NCI-H1417 treated with DMSO at 0.1 percent for 48 hours (cell line): ENCODE measurements around the gene CUEDC2.
"Not testable (repeated sequence)": the region's sequence is repeated elsewhere in the genome, so short reads cannot be mapped to it uniquely, and the experiment has no call there.

Experiments used
- DNase-seq: peaks from one replicate; lab custom pipeline; 2025; lab: John Stamatoyannopoulos, UW

The CUEDC2 gene

DNA sequence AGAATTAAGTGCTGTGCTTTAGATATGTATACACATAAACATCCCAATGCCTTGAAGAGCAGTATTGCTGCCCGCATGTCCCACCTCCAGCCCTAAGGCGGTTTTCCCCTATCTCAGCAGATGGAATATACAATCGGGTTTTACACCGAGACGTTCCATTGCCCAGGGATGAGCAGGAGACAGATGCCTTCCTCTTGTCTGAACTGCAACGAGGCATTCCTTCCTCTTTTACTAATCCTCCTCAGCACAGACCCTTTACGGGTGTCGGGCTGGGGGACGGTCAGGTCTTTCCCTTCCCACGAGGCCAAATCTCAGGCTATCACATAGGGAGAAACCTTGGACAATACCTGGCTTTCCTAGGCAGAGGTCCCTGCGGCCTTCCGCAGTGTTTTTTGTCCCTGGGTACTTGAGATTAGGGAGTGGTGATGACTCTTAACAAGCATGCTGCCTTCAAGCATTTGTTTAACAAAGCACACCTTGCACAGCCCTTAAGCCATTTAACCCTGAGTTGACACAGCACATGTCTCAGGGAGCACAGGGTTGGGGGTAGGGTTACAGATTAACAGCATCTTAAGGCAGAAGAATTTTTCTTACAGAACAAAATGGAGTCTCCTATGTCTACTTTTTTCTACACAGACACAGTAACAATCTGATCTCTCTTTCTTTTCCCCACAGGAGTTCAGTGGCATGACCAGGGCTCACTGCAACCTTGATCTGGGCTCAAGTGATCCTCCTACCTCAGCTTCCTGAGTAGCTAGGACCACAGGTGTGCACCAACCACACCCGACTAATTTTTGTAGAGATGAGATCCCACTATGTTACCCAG, 22.5 kb upstream of the CUEDC2 start:
- DNase-seq = not testable (repeated sequence)

DNA sequence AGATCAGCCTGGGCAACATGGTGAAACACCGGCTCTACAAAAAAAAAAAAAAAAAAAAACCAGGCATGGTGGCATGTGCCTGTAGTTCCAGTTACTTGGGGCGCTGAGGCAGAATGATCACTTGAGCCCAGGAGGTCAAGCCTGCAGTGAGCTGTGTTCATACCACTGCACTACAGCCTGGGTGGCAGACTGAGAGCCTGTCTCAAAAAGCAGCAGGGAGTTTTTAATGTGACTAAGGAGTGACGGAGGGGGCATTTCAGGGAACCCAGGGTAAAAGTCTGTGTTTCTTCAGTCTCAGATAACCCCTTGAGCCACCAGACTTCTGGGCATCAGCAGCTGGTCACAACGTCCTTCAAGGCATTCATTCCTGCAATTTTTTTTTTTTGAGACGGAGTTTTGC, 21.1 kb upstream of the CUEDC2 start:
- DNase-seq = no peak

DNA sequence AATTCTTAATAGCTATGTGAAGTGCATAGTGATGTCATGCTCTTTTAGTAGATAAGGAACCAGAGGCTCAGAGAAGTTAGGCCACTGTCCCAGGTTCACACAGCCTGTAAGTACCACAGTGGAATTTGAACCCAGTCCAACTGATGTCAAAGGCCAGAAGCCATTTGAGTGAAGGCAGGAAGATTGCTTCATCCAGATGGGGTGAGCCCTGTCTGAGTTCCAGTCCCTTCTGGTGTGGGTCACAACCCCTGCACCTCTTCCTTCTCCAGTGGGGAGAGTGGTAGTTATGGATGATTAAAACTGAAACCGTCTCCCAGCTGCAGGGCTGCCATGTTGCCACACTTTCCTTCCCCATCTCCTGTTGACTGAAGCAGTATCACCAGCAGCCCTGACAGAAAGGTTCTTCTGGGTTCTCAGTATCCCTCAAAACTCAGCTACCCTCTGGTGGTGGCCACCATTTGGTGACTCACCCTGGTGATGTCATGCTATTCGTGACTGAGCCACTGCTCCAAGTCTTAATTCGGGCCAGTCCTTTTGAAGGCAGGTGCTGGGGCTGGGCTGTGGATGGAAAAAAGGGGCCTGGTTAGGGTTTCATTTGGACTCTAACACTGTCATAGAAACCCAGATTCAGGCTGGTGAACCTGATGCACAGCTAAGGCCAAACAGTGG, 20.4 kb upstream of the CUEDC2 start:
- DNase-seq = no peak

DNA sequence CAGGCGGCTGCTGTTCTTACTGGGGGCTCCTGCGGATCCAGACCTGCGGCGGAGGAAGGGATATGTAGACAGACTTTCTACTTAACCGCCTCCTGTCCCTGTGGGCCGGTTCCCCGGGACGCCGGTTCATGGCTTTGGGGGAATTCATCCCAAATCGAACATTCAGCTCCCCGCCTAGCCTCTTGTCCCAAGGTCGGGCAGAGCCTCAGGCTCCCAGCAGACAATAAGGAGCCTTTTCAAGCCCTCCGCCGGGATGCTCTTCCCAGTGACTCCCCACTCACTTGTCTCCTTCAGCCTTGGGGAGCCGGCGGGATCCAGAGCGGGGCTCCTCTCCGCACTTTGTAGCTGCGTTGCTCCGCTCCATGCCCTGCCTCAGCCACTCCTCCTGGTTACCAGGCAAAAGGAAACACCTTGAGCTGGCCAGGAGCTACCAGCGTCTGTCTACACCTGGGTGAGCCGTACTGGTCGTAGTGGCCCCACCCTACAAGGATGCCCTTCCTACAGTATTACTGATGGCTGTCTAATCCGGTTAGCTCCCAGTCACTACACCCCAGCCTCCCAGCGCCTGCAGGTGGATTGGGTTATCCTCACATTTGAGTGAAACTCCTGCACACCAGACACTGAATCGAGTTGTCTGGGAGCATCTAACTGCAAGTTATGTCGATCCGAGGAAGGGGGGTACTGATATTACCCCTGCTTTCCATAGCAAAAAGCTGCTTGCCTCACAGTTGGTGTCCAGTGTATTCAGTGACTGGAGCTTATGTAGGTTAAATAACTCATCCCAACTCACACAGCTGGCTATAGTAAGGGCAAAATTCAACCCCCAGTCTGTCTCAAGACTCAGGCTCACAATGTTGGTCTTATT, 19.0 kb upstream of the CUEDC2 start, which contains the start of gene C10orf95:
Gene C10orf95 (minus strand): TSS at position 439 of the 865 bp plus-strand sequence. CDS start 450 bp downstream, outside the sequence.
- no peak for DNase-seq

DNA sequence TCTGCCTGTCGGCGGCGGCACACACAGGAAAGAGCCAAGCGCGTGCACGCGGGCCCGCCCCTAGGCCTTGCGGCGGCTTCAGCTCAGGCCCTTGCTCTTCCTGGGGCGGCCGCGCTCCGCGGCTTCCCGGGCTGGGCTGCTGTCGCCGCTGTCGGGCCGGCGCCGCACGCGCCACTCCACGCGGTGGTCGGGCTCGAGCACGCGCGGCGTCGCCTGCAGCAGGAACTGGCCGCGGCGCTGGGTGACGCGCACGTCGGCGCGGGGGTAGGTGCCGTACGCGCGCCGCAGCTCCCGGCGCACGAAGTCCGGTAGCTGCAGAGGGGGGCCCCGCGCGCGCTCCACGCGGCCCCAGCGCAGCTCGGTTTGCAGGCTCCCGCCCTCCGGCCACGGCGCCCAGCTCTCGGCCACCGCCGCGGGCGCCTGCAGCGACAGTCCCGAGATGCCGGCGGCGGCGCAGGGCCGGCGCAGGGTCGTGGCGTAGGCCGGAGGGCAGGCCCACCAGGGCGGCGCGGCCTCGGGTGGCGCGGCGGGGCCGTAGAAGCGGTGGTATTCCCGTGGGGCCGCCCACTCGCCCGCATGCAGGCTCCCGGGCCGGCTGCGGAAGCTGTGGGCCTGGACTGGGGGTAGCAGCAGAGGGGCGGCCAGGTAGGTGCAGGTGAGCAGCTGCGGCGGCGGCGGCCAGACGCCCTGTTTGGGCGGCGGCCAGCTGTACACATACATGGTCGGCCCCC, 18.2 kb upstream of the CUEDC2 start:
- peak; percentile 6 for DNase-seq

DNA sequence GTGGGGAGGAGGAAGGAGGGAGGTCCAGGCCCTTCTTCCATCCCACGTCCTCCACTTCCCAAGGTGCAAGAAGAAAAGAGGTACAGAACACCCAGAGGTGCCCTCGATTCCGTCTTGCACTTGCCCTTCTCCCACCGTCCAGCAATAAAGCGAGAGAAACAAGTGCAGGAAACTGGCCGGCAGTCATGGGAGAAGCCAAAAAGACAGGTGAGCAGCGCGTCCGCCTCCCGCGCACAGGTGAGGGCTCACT, 17.7 kb upstream of the CUEDC2 start:
- DNase-seq = no peak

DNA sequence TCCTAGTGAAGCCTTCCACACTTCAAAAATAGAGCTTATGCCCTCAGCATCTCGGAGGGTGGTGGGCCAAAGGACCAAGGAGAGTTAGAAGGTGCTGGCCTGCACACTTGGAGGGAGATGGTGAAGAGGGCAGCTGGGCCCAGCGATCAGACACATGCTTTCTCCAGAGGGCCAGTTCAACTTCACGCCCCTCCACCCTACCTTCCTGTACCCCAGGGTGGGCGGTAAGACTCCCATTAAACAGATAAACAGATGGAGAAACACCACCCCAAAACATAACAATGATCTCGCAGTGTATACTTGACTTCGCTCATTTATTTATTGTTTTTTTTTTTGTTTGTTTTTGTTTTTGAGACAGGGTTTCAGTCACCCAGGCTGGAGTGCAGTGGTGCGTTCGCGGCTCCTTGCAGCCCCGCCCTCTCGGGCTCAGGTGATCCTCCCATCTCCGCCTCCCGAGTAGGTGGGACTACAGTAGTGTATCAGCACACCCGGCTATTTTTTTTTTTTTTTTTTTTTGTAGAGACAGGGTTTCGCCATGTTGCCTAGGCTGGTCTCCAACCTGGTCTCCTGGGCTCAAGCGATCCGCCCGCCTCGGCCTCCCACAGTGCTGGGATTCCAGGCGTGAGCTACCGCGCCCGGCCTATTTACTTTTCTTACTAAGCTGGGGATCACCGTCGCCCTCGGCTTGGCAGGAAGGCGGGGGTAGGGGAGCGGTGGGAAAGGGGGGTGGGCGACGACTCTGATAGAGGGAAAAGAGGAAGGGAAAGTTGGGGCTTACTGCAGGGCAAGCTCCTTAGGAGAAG, 17.1 kb upstream of the CUEDC2 start:
- peak; percentile 17 for DNase-seq

DNA sequence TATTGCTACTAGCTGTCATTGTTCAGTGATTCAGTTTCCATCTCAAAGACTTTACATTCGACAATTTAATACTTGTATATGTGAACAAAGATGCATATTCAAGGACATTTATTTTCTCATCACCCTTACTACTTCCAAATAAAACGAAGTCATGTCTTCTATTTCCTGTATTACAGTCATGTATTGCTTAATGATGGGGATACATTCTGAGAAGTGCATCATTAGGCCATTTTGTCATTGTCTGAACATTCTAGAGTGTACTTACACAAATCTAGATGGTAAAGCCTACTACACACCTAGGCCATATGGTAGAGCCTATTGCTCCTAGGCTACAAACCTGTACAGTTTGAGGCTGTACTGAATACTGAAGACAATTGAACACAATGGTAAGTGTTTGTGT, 12.5 kb upstream of the CUEDC2 start:
- DNase-seq = no peak

DNA sequence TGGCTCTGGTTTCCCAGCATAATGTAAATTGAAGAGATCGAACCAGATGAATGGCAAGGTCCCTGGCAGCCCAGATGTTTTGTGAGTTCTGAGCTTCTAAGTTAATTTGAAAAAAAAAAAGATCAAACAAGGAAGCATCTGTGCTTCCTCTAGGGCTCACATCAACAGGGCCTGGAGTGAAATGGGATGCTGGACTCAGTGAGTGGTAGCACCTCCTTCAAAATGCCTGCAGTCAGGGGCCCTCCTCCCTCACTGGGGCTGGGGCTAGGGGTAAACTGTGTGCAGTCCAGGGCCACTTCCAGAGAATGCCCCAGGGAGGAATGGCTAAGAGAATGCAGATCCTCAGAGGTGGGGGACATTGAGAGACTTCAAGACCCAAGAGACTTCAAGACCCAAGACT, 6.0 kb upstream of the CUEDC2 start:
- no peak for DNase-seq

DNA sequence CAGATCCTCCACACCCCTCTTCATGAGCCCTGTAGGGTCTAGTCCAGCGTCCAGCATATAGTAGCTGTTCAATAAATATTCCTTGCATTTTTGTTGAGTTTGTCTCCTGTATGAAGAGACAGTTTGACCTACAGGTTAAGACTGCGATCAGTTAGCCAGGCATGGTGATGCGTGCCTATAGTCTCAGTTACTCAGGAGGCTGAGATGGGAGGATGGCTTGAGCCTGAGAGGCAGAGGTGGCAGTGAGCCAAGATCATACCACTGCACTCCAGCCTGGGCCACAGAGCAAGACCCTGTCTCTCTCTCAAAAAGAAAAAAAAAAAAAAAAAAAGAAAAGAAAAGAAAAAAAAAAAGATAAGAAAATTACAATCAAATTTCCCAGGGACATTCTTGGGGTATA, 5.1 kb upstream of the CUEDC2 start:
- DNase-seq = no peak

DNA sequence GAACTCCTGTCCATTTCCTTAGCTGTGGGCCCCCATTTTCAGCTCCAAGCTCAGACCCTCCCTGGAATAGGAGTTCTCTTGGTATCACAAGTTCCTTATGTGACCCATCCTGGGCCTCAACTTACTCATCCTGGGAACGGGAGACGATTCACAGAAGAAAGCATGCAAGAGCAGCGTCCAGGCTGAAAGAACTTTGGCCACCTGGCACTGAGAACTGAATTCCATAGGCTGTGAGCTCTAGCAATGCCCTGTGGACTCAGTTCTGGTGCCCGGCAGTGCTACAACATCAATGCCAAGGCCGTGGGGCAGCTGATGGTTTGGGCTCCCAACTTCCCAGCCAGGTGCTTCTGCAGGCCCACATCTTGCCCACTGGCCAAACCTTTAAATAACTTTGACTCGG, 3.9 kb upstream of the CUEDC2 start:
- no peak for DNase-seq

DNA sequence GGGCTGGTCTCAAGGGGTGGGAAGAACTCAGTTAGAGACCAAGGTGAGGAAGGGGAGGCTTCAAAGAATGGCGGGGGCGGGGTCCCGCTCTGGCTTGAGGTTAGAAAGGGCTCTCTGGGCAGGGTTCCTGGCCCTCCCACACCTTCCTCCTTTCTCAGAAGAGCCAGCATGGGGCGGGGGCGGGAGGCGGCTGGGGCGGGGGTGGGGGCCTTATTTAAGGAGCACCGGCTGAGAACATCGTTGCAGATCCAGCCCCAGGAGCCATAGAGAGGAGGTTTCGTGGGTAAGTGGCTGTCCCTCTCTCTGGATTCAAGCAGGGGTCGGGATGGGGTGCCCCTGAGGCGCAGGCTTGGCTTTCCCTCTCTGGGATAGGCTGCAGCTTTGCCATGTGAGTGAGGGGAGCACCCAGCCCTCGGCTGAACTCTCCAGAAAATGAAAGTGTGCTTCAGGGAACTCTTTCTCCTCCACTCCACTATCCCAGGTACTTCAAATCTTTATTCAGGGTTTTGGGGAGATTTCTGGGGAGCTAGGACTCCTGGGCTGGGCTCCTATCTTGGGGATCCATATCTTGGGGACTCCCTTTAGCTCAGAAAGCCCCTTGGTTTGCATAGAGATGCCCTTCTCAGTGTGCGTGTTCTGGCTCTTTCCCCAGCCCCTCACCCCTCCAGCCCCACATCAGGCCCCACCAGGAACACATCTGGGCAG, 3.3 kb upstream of the CUEDC2 start:
- no peak for DNase-seq

DNA sequence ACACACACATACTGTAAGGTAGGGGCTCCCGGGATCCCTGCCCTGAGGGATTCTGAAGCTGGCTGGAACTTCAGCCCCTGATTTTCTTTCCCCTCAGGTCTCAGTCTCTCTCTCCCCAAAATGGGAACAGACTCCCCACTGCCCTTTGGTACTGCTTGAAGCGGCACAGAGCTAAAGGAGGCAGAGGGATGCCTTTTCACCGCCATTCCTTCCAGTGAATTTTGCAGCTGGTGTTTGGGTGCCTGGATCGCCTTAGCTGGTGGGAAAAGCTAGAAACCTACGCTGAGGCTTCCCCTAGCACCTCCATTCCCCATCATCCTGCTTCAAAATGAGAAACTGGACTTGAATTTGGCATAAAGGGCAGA, 2.7 kb upstream of the CUEDC2 start:
- no peak for DNase-seq

DNA sequence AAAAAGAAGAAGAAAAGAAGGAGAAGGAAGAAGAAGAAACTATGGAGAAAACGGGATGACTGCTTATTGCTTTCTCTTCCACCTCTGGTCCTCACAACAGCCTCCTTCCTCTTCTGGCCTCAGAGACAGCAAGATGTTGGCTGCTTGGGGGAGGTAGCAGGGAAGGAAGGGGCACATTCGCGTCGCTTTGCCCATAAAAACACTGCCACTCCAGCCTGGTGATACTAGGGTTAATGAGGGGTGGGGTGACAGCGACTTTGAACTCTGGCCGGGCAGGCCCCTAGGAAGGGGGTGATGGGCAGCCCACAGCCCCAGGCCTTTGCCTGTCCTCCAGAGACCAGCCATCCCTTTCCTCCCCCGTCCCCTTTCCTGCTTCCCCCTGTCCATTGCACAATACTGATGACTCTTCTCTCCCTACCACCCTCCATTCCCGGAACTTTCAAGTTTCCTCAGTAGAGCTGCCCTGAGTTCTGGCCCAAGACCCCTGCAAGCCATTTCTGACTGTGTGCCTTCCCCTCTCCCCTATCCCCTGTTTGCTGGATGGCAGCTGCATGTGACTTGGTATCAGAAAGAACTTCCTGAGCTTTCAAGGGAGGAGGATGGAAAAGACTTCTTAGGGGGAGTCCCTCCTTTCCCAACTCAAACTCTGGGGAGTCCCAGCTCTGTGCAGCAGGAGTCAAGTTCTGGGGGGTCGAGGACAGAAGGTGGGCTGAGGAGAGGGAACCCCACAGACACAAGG, 2.2 kb upstream of the CUEDC2 start:
- DNase-seq = no peak

DNA sequence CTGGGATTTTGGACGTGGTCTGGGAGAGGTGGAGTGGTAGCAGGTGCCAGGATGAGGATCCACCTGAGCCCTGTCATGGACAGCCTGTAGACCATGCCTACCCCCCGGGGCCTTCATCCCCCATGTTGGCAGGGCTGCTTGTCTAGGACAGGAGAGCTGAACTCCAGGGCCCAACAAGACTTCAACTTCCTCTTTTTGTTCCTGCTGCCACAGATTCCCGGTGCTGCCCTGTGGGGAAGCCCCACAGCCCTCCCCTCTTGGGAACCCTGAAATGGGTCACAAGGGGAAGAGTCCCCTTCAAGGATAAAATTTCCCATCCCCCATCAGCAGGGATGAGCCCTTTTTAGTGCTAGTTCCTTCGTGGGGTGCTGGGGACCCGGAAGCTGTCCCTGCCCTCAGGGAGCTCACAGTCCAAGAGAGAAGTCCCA, 1.3 kb upstream of the CUEDC2 start:
- no peak for DNase-seq

DNA sequence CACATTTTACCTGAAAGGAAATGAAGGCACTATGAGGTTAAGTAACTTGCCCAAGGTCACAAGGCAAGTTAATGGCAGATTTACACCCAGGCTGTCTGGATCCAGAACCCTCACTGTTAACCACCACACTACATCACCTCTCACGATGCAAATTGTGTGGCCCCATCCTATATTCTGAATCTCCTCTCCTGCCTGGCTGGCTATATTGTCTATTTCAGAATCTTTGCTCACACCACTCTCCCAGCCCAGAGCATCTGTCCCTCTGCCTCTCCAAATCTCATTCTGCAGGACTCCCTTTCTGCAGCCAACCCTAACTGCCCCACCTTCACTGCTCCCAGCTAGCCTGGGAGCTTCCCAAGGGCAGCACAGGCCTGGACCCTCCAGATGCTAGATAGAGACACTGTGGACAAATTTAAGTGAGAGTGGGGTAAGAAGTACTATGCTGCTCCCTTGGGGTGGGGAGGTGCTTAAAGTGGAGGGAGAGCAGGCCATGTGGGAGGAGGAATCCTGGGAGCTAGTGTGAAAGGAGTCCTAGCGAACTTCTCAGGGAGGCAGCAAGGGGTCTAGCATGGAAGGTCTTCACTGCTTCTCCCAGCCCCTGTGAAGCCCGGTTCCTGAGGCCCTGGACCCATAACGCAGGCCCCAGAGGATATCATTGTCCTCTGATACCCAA, 786 bp downstream of the CUEDC2 start:
- no peak for DNase-seq

DNA sequence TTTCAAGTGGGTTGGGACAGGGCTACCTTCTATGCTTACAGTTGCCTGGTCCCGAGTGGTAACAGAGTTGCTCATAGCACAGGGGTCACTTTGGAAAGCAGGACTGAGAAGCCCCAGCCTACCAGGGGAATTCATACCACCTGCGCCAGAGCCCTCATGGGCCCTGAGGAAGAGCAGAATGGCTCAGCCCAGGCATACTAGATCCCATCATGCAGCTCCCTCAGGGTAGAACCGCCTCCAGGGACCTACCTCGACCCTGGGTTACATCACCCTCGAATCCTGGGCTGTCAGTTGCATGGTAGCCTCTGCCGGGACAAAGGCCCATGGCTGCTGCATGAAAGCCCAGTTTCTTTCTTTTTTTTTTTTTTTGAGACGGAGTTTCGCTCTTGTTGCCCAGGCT, 2.9 kb downstream of the CUEDC2 start:
- no peak for DNase-seq

DNA sequence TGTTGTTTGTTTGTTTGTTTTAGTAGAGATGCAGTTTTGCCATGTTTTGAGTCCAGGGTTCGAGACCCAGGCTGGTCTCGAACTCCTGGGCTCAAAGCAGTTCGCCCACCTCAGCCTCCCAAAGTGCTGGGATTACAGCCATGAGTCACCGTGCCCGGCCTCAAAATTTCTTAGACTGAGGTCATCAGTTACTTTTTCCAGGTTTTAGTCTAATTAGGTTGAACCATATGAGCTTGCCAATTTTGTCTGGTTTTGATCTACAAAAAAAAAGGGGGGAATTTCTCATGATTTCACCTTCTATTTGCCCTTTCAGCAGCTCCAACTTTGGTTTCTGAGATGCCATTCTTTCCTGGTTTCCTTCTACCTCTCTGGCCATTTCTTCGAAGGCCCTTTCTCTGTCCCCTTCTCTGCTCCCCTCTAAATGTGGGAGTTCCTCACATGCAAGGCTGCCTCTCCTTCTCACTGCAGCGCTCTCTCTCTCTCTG, 5.5 kb downstream of the CUEDC2 start:
- no peak for DNase-seq

DNA sequence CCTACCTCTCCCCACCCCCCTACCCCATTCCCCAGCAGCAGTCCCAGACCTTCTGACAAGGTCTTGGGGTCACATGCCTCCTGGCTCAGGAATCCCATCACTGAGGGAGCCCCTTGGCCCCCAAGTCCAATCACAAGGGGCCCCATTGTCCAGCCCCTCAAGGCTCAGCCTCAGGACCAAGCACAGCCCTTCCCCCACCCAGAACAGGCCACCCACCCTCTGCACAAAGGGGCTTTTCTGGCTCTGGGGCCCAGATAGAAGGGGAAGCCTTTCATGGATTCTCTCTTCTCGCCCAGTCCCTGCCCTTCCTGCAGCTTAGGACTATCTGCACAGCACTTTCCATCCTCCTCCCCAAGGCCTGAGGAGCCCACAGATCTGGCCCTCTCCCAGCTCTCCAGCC, 6.9 kb downstream of the CUEDC2 start:
- no peak for DNase-seq
